Osteocyte (in vitro differentiated cells): ENCODE results near the gene MBP. TPM values are rescaled to one million over a fixed set of nuclear protein-coding genes. Genes with fewer than 3 reads are reported as not detected.

Source experiments
- DNase-seq: peaks from one replicate; pipeline ENCODE4 v3.0.0; 2021; ENCODE audit warnings: mixed read lengths; ENCODE audit not compliant: unreplicated experiment; ENCODE audit errors: extremely low spot score
- H3K27ac Mint-ChIP-seq: one replicate; pipeline ENCODE4 v1.8.0; 2021; ENCODE audit warnings: mild to moderate bottlenecking, mixed read lengths; ENCODE audit not compliant: unreplicated experiment
- H3K27me3 Mint-ChIP-seq: one replicate; pipeline ENCODE4 v1.8.0; 2021; ENCODE audit warnings: mixed read lengths; ENCODE audit not compliant: unreplicated experiment
- H3K36me3 Mint-ChIP-seq: one replicate; pipeline ENCODE4 v1.8.0; 2021; ENCODE audit warnings: mixed read lengths; ENCODE audit not compliant: unreplicated experiment
- H3K4me1 Mint-ChIP-seq: one replicate; pipeline ENCODE4 v1.8.0; 2021; ENCODE audit warnings: mixed read lengths; ENCODE audit not compliant: unreplicated experiment
- H3K4me3 Mint-ChIP-seq: one replicate; pipeline ENCODE4 v1.8.0; 2021; ENCODE audit warnings: mild to moderate bottlenecking, moderate library complexity, mixed read lengths; ENCODE audit not compliant: unreplicated experiment
- H3K9me3 Mint-ChIP-seq: one replicate; pipeline ENCODE4 v1.8.0; 2021; ENCODE audit warnings: mixed read lengths; ENCODE audit not compliant: unreplicated experiment
- total RNA-seq: library from RNA; stranded (reverse); gene quantifications from 2 replicates; pipeline ENCODE4 v1.2.1, GENCODE V29; 2021
- TF ChIP-seq, protein P1 (sequence below): fragments of 200-600 bp; sonication (generic); IDR thresholded peaks from 2 replicates; pipeline ENCODE4 v1.5.0; 2021; ENCODE audit warnings: antibody characterized with exemption, mild to moderate bottlenecking, moderate library complexity

The MBP gene
- total RNA-seq, 1 donor from 2014 or later, result 18.6 TPM

DNA sequence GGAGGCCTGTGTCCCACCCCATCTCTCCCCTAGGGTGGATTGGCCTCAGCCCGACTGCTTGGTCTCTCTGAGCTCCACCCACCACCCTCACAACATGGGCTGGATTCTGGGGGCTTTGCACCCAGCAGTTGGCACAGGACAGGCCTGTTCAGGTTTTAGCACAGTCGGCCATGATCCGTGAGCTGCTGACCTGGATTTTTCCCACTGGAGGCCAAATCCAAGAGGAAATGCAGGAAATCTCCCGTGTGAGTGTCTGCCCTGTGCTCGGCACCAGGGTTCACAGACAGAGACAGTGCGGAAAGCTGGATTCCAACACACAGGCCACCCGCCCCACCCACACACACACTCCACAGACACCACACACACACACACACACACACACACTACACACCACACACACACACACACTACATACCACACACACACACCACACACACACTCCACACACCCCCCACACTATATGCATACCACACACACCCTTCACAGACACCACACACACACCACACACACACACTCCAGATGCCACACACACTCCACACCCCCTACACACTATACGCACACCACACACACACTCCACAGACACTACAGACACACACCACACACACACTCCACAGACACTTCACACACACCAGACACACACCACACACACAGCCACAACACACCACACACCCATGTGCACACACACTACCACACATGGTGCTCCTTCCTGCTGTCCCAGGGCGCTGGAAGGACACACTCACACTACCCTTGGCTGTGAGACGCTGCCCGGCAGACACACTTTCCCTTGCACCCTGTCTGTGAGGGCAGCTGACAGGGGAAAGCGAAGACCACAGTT is 14.1 kb downstream of the MBP start:
- TF ChIP-seq, protein P1, sequence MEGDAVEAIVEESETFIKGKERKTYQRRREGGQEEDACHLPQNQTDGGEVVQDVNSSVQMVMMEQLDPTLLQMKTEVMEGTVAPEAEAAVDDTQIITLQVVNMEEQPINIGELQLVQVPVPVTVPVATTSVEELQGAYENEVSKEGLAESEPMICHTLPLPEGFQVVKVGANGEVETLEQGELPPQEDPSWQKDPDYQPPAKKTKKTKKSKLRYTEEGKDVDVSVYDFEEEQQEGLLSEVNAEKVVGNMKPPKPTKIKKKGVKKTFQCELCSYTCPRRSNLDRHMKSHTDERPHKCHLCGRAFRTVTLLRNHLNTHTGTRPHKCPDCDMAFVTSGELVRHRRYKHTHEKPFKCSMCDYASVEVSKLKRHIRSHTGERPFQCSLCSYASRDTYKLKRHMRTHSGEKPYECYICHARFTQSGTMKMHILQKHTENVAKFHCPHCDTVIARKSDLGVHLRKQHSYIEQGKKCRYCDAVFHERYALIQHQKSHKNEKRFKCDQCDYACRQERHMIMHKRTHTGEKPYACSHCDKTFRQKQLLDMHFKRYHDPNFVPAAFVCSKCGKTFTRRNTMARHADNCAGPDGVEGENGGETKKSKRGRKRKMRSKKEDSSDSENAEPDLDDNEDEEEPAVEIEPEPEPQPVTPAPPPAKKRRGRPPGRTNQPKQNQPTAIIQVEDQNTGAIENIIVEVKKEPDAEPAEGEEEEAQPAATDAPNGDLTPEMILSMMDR, result no peak
- no peak overlapping the region for H3K4me3 Mint-ChIP-seq
- H3K36me3 Mint-ChIP-seq, result peaks cover 7% of the 10 kb centered on the region
- peaks cover 24% of the 10 kb centered on the region for H3K4me1 Mint-ChIP-seq
- no peaks in the 10 kb centered on the region for H3K27me3 Mint-ChIP-seq
- H3K9me3 Mint-ChIP-seq, result no peaks in the 10 kb centered on the region
- DNase-seq, result peak; percentile 57
- peak overlapping the region; percentile 24 for H3K27ac Mint-ChIP-seq

DNA sequence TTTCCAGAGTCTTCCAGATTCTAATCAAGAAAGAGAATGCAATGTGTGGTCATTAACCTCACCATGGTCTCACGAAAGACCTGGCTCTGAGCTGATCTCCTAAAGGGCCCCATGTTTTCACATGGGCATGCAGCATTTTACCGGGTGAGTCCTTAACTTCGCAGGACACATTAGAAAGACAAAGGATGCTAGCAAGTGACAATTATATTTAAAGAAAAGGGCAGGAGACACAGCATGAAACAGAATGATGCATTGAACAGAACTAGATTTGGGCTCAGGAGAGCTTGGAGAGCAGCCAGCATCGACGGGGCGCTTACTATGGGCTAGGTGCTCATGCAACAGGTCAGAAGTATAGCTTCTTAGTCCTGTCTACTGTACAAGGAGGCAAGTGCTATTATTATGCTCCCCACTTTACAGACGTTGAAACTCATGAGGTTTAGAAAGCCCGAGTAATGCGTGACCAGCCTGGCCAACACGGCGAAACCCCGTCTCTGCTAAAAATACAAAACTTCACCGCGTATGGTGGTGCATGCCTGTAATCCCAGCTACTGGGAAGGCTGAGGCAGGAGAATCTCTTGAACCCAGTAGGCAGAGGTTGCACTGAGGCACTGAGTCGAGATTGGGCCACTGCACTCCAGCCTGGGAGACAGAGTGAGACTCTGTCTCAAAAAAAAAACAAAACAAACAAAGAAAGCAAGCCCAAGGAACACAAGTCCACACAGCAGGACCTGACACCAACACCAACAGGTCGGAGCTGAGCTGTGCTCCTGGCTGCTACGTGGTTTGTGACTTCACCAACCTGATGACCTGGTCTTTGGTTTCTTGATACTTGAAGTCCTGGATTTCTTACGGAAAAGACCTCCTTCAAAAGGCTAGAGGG is 16.1 kb downstream of the MBP start:
- no peak overlapping the region for H3K27ac Mint-ChIP-seq
- peak; percentile 57 for DNase-seq
- no peak overlapping the region for H3K4me3 Mint-ChIP-seq
- H3K4me1 Mint-ChIP-seq, result peaks cover 30% of the 10 kb centered on the region
- no peaks in the 10 kb centered on the region for H3K9me3 Mint-ChIP-seq
- peaks cover 7% of the 10 kb centered on the region for H3K36me3 Mint-ChIP-seq
- TF ChIP-seq, protein P1, result no peak
- no peaks in the 10 kb centered on the region for H3K27me3 Mint-ChIP-seq

DNA sequence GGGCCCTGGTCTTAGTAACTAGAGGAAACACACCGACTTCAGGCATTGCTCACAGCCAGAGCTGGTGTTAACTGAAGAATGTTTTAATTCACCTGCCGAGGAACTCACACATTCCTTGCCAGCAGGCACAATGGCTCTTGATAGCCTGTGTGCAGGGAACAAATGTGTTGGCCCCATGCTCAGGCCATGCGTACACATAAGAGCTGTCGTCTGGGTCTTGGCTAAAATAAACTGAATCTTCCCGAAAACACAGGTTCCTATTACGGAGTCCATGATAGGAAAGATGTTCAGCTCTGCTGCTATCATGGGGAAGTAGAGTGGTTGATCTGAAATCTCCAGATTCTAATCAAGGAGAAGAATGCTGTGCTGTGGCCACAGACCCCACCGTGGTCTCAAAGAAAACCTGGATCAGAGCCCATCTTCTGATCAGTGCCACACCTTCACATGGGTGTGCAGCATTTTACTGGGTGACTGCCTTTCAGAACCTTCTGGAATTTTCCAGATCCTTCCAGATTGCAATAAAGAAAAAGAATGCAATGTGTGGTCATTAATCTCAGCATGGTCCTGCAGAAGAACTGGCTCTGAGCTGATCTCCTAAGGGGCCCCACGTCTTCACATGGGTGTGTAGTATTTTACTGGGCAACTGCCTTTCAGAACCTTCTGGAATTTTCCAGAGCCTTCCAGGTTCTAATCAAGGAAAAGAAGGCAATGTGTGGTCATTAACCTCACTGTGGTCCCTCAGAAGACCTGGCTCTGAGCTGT is 17.2 kb downstream of the MBP start:
- TF ChIP-seq, protein P1, result no peak
- Mint-ChIP-seq H3K36me3 (peaks cover 5% of the 10 kb centered on the region), H3K27me3 (no peaks in the 10 kb centered on the region), H3K9me3 (no peaks in the 10 kb centered on the region), H3K27ac (peak overlapping the region; percentile 71), H3K4me1 (peaks cover 28% of the 10 kb centered on the region), H3K4me3 (no peak overlapping the region)
- DNase-seq, result no peak

DNA sequence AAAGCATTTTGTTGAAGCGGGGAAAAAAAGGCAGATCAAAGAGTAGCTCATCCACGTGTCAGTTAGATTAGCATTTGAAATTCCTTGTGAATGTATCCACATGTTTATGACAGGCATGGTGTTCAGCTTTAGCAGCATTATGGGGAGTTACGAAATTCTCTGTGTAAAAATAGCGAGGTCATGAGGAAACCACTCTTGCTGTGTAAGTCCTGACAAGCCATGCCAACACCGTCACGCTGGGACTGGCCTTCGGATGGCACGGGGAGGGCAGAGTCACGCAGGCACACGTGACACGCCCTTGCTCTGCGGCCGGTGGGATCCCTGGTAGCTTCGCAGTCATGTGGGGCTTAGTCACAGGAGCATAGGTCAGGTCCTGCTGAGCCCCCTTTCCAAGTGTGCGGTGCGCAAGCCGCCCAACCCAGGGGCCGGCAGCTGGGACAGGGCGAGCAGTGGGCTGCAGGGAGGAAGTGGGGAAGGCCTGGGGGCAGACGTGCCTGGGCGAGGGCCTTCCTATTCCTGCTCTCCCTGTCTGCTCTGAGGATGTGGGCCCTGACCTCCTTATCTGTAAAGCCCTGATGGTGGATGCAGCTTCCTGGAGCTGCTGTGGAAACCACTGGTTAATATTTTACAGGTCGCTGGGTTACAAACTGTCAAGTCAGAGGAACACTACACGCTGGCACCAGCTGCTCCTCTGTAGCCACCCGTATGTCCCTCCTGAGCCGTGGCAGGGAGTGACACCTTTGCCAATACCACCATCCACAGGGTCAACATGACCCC is 18.0 kb downstream of the MBP start:
- peak; percentile 85 for DNase-seq
- Mint-ChIP-seq H3K27ac (peak overlapping the region; percentile 71), H3K4me1 (peaks cover 35% of the 10 kb centered on the region), H3K4me3 (no peak overlapping the region), H3K27me3 (no peaks in the 10 kb centered on the region), H3K9me3 (no peaks in the 10 kb centered on the region), H3K36me3 (no peaks in the 10 kb centered on the region)
- TF ChIP-seq, protein P1, result no peak
